GM18861 (cell line): Measurements from ENCODE around the gene CCR8.
A peak's percentile ranks its signal among the peaks of the same experiment; 100 is the strongest.
"Not testable (repeated sequence)": the region's sequence is repeated elsewhere in the genome, so short reads cannot be mapped to it uniquely, and the experiment has no call there.

Experiments
- ATAC-seq: cut with Tn5 transposase; IDR thresholded peaks from one replicate; pipeline ENCODE4 v1.9.1; 2021; ENCODE audit not compliant: unreplicated experiment

Gene CCR8

GRCh38 chr3:39313289-39313688 lies 16.2 kb upstream of the CCR8 start:
- ATAC-seq, result no peak

GRCh38 chr3:39315420-39315819 lies 14.1 kb upstream of the CCR8 start:
- ATAC-seq, result no peak

GRCh38 chr3:39317571-39318169 lies 11.8 kb upstream of the CCR8 start:
- ATAC-seq, result no peak

GRCh38 chr3:39318301-39318700 lies 11.2 kb upstream of the CCR8 start:
- ATAC-seq, result no peak

GRCh38 chr3:39319249-39319648 lies 10.3 kb upstream of the CCR8 start:
- ATAC-seq, result no peak

GRCh38 chr3:39321574-39321983 lies 7.9 kb upstream of the CCR8 start:
- ATAC-seq, result not testable (repeated sequence)

GRCh38 chr3:39322209-39322715 lies 7.2 kb upstream of the CCR8 start:
- ATAC-seq, result not testable (repeated sequence)

GRCh38 chr3:39322936-39323335 lies 6.6 kb upstream of the CCR8 start:
- no peak for ATAC-seq

GRCh38 chr3:39323494-39323893 lies 6.0 kb upstream of the CCR8 start:
- no peak for ATAC-seq

- ATAC-seq, result no peak
These were observed 4.3 kb upstream of the CCR8 start for GRCh38 chr3:39325236-39325635.

GRCh38 chr3:39327053-39327745 lies 2.3 kb upstream of the CCR8 start:
- ATAC-seq, result no peak

- peak; percentile 50 for ATAC-seq
These were observed 1.7 kb upstream of the CCR8 start for GRCh38 chr3:39327746-39328349.

GRCh38 chr3:39330824-39331223 lies 1.3 kb downstream of the CCR8 start:
- ATAC-seq, result no peak

GRCh38 chr3:39332525-39332924 lies 3.0 kb downstream of the CCR8 start:
- ATAC-seq, result no peak

- ATAC-seq, result no peak
These were observed 4.1 kb downstream of the CCR8 start for GRCh38 chr3:39333607-39334006.

- ATAC-seq, result no peak
These were observed 4.7 kb downstream of the CCR8 start for GRCh38 chr3:39334205-39334604.

- no peak for ATAC-seq
These were observed 8.7 kb downstream of the CCR8 start for GRCh38 chr3:39338201-39338600.

- no peak for ATAC-seq
These were observed 9.6 kb downstream of the CCR8 start for GRCh38 chr3:39339086-39339485.

- ATAC-seq, result no peak
These were observed 13.7 kb downstream of the CCR8 start for GRCh38 chr3:39343076-39343717.

GRCh38 chr3:39343760-39344159 lies 14.3 kb downstream of the CCR8 start:
- no peak for ATAC-seq

GRCh38 chr3:39344746-39345344 lies 15.3 kb downstream of the CCR8 start:
- no peak for ATAC-seq
